GM18517 (cell line): Measurements from ENCODE around the gene ITGB1.
"Not testable (repeated sequence)": the region's sequence is repeated elsewhere in the genome, so short reads cannot be mapped to it uniquely, and the experiment has no call there.

Experiments
- ATAC-seq: cut with Tn5 transposase; IDR thresholded peaks from one replicate; pipeline ENCODE4 v1.9.1; 2021; ENCODE audit warnings: mild to moderate bottlenecking, moderate library complexity; ENCODE audit not compliant: unreplicated experiment

ITGB1 gene

GRCh38 chr10:32980558-32981468 is 22.8 kb upstream of the ITGB1 start:
- ATAC-seq = peak; percentile 98

- ATAC-seq = no peak
Measured at GRCh38 chr10:32980242-32980557, 22.2 kb upstream of the ITGB1 start.

GRCh38 chr10:32979719-32980118 is 21.7 kb upstream of the ITGB1 start:
- not testable (repeated sequence) for ATAC-seq

- ATAC-seq = no peak
Measured at GRCh38 chr10:32979041-32979440, 21.0 kb upstream of the ITGB1 start.

- ATAC-seq = not testable (repeated sequence)
Measured at GRCh38 chr10:32977846-32978809, 20.1 kb upstream of the ITGB1 start.

GRCh38 chr10:32976338-32976737 is 18.3 kb upstream of the ITGB1 start:
- ATAC-seq = no peak

GRCh38 chr10:32972929-32973328 is 14.9 kb upstream of the ITGB1 start:
- ATAC-seq = no peak

- no peak for ATAC-seq
Measured at GRCh38 chr10:32972460-32972859, 14.4 kb upstream of the ITGB1 start.

GRCh38 chr10:32971536-32972091 is 13.6 kb upstream of the ITGB1 start:
- ATAC-seq = no peak

- peak; percentile 75 for ATAC-seq
Measured at GRCh38 chr10:32970910-32971309, 12.9 kb upstream of the ITGB1 start.

- no peak for ATAC-seq
Measured at GRCh38 chr10:32964270-32964669, 6.2 kb upstream of the ITGB1 start.

- no peak for ATAC-seq
Measured at GRCh38 chr10:32963096-32963495, 5.1 kb upstream of the ITGB1 start.

- no peak for ATAC-seq
Measured at GRCh38 chr10:32962521-32962920, 4.5 kb upstream of the ITGB1 start.

- no peak for ATAC-seq
Measured at GRCh38 chr10:32961895-32962369, 3.9 kb upstream of the ITGB1 start.

GRCh38 chr10:32961343-32961894 is 3.4 kb upstream of the ITGB1 start:
- ATAC-seq = no peak

GRCh38 chr10:32960022-32960421 is 2.0 kb upstream of the ITGB1 start:
- no peak for ATAC-seq

GRCh38 chr10:32959006-32959920 is 1.2 kb upstream of the ITGB1 start:
- ATAC-seq = peak; percentile 53

GRCh38 chr10:32957341-32958084 is 517 bp downstream of the ITGB1 start:
- peak; percentile 19 for ATAC-seq
